Kidney epithelial cell (primary cell): Measurements from ENCODE around the gene ZNF638. TPM values are rescaled to one million over a fixed set of nuclear protein-coding genes. Genes with fewer than 3 reads are reported as not detected.
"Not testable (repeated sequence)": the region's sequence is repeated elsewhere in the genome, so short reads cannot be mapped to it uniquely, and the experiment has no call there.

Experiments
- DNase-seq: peaks from one replicate; pipeline ENCODE4 v3.0.0-alpha.2; 2010; ENCODE audit warnings: low read depth
- H3K27me3 ChIP-seq: 2 replicates; pipeline ENCODE4 v1.6.0; 2011; ENCODE audit warnings: low read length; ENCODE audit not compliant: control insufficient read depth, insufficient read depth
- H3K36me3 ChIP-seq: 2 replicates; pipeline ENCODE4 v1.5.1; 2011; ENCODE audit warnings: low read length; ENCODE audit not compliant: control insufficient read depth, insufficient read depth
- H3K4me3 ChIP-seq: 2 replicates; pipeline ENCODE4 v1.5.1; 2011; ENCODE audit warnings: low read depth, mild to moderate bottlenecking, control low read depth, low read length
- total RNA-seq: library from RNA; depleted of rRNA; stranded (reverse); fragments of >200 nt; gene quantifications from 2 replicates; pipeline ENCODE4 v1.2.3, GENCODE V29; 2015
- TF ChIP-seq, protein P1 (sequence below): IDR thresholded peaks from 2 replicates; pipeline ENCODE4 v1.5.1; 2011; ENCODE audit warnings: mild to moderate bottlenecking, moderate library complexity, low read length, control low read depth, inconsistent platforms; ENCODE audit not compliant: insufficient read depth, poor library complexity, severe bottlenecking

The ZNF638 gene
- total RNA-seq, 1 donor from 2014 or later: 109 TPM

DNA sequence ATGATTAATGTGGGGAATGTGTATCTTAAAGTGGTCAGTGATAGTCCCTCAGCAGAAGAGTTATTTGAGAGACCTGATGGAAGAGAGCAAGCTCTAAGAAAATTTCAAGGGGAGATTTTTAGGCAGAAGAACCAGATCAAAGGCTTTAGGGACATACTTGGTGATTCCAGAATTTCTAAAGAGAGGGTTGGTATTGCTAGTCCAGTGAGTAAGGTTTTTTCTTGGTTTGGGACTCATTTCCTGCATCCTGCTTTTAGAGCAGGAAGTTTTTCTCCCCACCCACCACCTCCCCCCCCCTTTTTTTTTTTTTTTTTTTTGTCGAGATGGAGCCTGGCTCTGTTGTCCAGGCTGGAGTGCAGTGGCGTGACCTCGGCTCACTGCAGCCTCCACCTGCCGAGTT, 79.1 kb downstream of the ZNF638 start:
- H3K27me3 ChIP-seq: no peaks in the 10 kb centered on the region
- H3K4me3 ChIP-seq: no peak overlapping the region
- TF ChIP-seq, protein P1, sequence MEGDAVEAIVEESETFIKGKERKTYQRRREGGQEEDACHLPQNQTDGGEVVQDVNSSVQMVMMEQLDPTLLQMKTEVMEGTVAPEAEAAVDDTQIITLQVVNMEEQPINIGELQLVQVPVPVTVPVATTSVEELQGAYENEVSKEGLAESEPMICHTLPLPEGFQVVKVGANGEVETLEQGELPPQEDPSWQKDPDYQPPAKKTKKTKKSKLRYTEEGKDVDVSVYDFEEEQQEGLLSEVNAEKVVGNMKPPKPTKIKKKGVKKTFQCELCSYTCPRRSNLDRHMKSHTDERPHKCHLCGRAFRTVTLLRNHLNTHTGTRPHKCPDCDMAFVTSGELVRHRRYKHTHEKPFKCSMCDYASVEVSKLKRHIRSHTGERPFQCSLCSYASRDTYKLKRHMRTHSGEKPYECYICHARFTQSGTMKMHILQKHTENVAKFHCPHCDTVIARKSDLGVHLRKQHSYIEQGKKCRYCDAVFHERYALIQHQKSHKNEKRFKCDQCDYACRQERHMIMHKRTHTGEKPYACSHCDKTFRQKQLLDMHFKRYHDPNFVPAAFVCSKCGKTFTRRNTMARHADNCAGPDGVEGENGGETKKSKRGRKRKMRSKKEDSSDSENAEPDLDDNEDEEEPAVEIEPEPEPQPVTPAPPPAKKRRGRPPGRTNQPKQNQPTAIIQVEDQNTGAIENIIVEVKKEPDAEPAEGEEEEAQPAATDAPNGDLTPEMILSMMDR: no peak
- DNase-seq: no peak
- no peaks in the 10 kb centered on the region for H3K36me3 ChIP-seq

DNA sequence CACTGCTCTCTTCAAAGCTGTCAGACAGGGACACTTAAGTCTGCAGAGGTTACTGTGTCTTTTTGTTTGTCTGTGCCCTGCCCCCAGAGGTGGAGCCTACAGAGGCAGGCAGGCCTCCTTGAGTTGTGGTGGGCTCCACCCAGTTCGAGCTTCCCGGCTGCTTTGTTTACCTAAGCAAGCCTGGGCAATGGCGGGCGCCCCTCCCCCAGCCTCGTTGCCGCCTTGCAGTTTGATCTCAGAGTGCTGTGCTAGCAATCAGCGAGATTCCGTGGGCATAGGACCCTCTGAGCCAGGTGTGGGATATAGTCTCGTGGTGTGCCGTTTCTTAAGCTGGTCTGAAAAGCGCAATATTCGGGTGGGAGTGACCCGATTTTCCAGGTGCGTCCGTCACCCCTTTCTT, 85.3 kb downstream of the ZNF638 start:
- H3K4me3 ChIP-seq: peak overlapping the region; percentile 28
- DNase-seq, H3K27me3 ChIP-seq, H3K36me3 ChIP-seq: not testable (repeated sequence)

DNA sequence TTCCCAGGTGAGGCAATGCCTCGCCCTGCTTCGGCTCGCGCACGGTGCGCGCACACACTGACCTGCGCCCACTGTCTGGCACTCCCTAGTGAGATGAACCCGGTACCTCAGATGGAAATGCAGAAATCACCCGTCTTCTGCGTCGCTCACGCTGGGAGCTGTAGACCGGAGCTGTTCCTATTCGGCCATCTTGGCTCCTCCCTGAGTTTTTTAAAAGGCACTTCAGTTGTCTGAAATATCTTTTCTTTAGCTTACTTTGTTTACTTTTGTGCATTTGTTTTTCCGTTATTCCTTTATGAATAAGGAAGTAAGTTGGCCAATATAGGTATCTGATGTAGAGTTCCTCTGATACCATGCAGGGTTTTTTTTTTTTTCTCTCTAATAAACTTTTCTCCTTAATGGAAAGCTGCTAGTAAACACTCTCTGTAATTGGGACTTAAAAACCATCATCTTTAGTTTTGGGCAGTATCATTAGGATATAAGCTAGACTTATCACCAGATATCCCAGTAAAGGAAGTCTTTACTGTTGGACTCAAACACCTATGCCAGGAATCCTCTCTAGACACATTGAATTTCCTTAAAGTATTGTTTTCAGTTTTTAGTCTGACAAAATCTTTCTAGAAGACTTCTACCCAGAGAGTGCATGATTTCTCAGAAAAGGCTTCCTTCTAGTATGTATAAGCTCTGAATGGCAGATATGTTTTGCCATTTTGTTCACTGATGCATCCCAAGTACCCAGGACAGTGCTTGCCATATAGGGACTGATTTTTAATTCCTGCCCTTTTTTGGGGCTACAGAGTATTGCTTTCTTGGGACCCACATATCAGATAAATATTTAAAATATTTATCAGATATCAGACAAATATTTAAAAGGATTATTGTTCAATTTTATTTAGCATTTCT, 86.0 kb downstream of the ZNF638 start:
- no peaks in the 10 kb centered on the region for H3K27me3 ChIP-seq
- peak overlapping the region; percentile 33 for H3K4me3 ChIP-seq
- H3K36me3 ChIP-seq: no peaks in the 10 kb centered on the region
- no peak for DNase-seq
- TF ChIP-seq, protein P1: no peak

DNA sequence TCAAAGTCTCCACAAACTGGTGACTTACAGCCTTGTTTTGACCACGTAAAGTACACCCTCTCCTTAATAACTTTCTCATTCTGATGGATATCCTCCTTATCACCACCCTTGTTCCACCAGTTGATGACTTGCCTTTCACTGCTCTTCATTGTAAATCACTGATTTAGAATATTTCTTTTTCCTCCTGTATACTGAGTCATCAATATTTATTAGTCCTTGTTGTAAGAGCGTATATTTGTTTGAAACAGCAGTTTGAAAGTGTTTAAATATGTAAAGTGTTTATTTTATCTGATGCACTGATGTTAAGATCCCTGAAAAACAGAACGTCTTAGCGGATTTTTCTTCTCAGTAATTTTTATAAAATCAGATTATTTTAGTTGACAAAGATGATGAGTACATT, 87.6 kb downstream of the ZNF638 start:
- H3K4me3 ChIP-seq: no peak overlapping the region
- no peaks in the 10 kb centered on the region for H3K27me3 ChIP-seq
- no peaks in the 10 kb centered on the region for H3K36me3 ChIP-seq
- TF ChIP-seq, protein P1: no peak
- DNase-seq: no peak

DNA sequence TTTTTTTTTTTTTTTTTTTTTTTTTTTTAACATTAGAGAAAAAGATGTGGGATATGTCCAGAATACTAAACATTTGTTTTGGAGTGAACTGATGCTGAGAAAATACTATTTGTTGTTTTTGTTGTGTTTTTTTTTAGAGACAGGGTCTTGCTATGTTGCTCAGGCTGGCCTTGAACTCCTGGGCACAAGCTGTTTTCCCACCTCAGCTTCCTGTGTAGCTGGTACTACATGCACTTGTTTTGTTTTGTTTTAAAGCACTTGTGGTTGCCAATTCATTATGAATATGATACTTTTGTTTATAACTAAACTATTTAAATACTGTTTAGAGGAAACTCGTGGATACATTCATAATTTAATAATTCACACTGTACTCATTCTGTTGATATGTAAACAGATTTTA, 88.4 kb downstream of the ZNF638 start:
- no peak for DNase-seq
- TF ChIP-seq, protein P1: no peak
- Histone ChIP-seq H3K4me3 (no peak overlapping the region), H3K36me3 (no peaks in the 10 kb centered on the region), H3K27me3 (no peaks in the 10 kb centered on the region)

DNA sequence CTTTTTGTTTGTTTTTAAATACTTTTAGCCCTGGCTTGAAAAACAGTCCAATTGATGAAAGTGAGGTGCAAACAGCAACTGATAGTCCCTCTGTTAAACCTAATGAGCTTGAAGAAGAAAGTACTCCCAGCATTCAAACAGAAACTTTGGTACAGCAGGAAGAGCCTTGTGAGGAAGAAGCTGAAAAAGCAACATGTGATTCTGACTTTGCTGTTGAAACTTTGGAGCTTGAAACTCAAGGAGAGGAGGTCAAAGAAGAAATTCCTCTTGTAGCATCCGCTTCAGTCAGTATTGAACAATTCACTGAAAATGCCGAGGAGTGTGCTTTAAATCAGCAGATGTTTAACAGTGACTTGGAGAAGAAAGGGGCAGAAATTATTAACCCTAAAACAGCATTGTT, 91.2 kb downstream of the ZNF638 start:
- Histone ChIP-seq H3K27me3 (no peaks in the 10 kb centered on the region), H3K36me3 (no peaks in the 10 kb centered on the region), H3K4me3 (no peak overlapping the region)
- DNase-seq: no peak
- TF ChIP-seq, protein P1: no peak
